ENCODE results near the gene RASL11B.
"Not testable (repeated sequence)": the region's sequence is repeated elsewhere in the genome, so short reads cannot be mapped to it uniquely, and the experiment has no call there.

The RASL11B gene, protein sequence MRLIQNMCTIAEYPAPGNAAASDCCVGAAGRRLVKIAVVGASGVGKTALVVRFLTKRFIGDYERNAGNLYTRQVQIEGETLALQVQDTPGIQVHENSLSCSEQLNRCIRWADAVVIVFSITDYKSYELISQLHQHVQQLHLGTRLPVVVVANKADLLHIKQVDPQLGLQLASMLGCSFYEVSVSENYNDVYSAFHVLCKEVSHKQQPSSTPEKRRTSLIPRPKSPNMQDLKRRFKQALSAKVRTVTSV

DNA sequence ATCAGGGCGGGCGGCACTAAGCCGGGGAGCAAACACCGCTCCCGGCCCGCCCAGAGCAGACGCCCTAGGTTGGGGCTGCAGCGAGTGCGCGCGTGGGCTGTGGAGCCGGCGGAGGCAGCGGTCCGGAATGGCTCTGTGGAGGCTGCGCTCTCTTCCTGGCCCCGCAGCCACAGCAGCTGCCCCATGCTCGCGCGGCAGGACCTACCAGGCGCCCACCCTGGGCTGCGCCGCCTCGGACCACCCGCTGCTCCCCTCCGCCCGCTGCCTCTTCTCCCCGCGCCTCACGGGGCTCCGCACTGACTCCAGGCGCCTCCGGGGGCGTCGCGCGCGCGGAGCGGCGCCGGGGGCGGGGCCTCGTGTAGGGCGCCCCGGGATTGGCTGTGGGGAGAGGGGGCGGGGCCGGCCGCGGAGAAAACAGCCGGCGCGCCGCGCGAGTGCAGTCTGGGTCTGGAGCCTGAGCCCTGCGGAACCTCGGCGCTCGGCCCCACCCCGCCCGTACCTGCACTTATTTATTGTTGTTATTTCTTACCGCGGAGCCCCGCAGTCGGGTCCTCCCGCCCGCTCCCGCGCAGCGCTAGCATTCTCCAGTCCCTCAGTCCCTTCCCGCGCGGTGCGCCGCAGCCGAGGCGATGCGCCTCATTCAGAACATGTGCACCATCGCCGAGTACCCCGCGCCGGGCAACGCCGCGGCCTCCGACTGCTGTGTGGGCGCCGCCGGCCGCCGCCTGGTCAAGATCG, at the start of gene RASL11B:
TSS of gene RASL11B (plus strand) at position 439 of the 738 bp plus-strand sequence. CDS start at position 630, 191 bp downstream.
- peak; percentile 76 for DNase-seq (ENCODE audit: low read depth)

DNA sequence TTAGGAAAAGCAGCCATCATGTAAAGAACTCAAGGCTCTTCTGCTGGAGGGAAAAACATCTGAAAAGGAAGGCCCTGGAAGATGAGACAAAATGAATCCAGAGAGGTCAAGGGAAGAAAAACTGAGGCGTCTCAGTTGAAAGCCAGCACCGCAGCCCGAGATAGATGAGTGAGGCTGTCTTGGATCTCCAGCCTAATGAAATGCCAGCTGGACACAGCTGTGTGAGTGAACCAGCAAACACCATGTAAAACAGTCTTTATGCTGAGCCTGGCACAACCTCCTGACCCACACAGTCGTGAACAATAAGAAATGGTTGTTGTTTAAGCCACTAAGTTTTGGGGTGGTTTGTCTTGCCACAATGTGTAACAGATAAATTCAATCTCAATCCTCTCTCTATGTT, 48.6 kb upstream of the RASL11B start:
- no peak for DNase-seq (ENCODE audit: low read depth)

DNA sequence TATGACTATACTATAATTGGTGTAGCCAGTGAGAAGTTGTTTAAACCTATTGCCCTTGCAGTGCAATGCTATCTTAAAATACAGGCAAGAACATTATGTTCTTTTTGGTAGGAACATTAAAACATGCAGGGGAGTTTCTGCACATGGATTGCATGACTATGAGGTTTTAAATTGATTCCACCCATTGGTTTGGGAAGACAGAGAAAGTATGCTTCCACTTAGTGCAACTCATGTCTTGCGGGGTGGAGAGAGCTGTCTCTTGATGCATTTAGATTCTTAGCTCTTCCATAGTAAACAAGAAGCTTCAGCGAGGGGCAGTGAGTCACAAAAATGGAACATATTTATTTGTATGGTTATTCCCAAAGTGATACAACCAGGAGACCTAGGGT, 39.5 kb upstream of the RASL11B start:
- no peak for DNase-seq (ENCODE audit: low read depth)

DNA sequence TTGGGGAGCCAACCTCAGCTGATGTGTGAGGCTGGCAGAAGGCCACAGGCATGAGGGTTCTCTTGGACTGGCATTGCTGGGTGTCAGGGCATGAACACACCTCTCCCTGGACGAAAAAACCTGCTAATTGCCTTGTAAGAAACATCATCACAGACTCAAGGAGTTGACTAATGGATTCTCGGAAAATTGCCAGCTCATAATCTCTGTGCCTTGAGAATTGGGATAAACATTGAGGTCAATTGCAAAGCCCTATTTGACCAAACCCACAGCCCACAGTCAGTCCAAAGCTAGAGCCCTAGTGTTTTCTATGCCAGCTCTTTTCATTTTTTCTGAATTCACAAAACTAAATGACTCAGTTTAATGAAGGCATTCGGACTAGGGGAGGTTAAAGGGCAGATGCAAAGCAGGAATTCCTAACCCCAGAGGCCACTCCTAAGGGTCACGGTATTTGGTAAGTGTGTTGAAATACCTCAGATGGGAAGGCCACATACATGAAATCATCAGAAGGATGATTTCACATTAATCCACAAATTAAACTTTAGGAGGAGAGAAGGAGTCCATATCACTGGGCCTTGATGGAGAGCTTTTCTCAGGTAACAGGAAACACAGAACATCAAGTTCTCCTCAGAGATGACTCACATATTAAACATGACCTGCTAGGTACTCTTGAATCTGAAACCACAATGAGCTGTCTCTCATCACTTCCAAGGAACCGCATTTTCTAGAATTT, 39.0 kb upstream of the RASL11B start:
- DNase-seq (ENCODE audit: low read depth): no peak

DNA sequence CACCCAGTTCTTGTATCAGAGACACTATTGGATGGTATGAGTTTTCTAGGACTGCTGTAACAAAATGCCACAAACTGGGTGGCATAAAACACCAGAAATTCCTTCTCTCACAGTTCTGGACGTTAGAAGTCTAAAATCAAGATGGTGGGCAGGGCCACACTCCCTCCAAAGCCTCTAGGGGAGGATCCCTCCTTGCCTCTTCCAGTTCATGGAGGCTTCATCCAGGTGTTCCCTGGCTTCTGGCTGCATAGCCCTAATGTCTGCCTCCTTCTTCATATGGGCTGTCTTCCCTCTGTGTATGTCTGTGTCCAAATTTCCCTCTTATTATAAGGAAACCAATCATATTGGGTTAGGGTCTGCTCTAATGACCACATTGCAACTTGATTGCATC, 38.4 kb upstream of the RASL11B start:
- DNase-seq (ENCODE audit: low read depth): no peak

DNA sequence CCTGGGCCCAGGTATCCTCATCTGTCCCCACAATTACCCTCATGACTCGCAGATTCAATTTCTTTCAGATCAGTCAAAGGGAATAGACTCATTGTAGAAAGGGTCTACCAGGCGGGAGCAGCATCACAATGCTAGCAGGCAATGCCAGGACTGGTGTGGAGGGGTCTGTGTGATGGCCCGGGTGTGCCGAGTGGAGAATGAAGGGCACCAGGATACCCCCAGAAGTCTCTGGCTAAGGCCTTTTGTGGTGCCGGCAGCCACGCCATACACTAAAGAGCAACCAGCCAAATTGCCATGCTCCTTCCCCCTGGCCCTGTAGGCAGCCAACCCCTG, 37.9 kb upstream of the RASL11B start:
- no peak for DNase-seq (ENCODE audit: low read depth)

DNA sequence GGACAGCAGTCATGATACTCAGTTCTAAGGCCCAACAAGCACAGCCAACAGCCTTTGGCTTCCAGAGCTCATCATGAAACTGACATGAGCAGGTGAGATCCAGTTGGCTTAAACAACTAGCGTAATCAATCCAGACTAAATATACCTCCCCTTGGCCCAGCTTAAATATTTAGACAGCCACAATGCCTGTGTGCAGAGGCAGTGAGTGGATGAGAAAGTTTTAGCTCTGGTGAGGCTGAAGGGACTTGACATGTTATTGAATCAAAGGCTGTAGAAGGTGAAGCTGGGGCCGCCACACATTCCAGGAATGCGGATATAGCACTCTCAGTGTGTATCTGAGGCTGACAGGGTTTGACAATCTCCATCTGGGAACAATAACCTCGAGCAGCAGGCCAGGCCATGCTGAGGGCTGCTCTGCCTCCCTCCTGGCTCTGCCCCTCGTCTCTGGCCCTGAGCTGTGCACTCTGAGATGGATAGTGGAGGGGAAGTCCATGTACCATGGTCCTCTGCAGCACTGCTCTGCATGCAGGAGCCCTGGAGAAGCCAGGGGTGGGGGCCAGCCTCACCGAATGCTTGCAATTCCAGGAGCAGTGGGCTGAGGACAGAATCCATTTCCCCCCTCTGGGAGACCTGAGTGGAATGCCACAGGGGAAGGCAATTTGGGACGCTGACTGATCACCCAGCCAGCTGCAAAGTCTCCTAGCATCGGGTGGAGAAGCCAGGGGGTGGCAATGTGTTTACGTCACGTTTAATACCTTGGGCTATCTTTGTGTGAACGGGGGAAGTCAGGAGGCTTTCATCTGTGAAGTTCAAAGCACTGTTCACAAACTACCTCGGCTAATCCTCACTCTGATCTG, 37.3 kb upstream of the RASL11B start:
- DNase-seq (ENCODE audit: low read depth): no peak

DNA sequence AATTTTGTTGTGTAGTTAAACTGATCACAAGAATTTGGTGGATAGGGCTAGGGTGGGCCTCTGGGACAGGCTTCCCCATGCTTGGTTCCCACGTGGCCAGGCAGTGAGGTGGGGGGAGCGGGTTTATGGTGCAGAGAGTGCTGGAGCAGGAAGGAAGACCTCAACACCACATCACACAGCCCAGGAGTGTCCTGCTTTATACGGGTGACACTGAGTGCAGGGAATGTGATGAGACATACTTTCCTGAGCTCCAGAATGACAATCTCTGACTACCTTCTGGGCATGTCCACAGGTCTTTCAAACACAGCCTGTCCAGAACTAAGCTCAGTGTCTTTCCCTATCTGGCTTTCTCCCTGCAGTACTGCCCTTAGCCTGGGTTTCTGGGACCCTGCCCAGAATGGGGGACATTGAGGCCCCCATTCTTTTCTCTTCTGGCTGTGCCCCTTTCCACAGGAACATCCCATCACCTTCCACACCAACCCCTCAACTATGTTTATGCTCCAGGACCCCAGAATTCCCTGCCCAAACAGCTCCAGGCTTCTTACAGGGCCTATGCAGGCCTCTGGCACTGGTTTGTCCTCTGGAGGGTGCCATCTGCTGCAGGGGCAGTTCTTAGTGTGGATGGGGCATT, 36.5 kb upstream of the RASL11B start:
- DNase-seq (ENCODE audit: low read depth): no peak

DNA sequence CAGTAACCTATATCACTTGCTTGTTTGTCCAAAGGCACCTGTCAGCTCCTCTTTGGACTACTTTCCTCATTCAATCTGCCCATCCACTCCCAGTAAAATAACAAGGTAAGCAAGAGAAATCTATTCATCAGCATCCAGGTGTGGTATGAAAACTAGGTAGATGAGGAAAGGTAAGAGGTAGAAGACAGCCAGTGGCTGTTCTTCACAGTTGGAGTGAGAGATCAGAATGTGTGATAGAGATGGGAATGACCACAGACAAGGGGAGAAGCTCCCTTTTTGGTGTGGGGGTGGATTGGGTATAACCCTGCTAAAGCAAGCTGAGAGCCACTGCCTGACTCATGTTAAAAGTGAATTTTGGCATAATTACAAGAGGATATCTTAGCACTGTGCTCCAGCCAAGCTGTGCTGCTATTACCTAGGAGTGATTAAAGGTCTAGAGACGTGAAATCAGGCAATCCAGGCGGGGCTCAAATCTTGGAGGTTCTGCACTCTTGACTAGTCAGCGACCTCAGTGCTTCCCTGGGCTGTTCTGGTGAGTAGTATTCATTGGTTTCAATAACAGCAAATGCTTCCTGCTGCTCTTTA, 28.1 kb upstream of the RASL11B start:
- DNase-seq (ENCODE audit: low read depth): no peak

DNA sequence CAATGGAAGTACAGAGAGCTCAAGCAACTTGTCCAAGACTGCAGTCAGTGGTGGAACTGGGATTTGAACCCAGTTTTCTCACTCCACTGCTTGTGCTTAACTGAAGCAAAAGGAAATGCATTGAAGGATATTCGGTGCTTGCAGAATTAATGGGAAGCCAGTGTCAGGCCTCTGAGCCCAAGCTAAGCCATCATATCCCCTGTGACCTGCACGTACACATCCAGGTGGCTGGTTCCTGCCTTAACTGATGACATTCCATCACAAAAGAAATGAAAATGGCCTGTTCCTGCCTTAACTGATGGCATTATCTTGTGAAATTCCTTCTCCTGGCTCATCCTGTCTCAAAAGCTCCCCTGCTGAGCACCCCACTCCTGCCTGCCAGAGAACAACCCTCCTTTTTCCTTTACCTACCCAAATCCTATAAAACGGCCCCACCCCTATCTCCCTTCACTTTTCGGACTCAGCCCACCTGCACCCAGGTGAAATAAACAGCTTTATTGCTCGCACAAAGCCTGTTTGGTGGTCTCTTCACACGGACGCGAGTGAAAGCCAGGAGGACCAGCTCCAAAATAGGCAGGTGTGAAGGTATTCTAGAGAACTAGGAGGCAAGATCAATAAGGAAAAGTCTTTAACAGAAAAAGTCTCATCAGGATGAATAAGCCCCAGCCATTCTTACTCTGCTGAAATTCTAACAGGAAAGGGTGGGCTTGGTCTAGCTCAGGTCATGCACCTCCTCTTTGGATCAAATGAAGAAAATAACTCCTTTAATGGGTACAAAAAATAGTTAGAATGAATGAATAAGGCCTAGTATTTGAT, 27.3 kb upstream of the RASL11B start:
- not testable (repeated sequence) for DNase-seq (ENCODE audit: low read depth)

DNA sequence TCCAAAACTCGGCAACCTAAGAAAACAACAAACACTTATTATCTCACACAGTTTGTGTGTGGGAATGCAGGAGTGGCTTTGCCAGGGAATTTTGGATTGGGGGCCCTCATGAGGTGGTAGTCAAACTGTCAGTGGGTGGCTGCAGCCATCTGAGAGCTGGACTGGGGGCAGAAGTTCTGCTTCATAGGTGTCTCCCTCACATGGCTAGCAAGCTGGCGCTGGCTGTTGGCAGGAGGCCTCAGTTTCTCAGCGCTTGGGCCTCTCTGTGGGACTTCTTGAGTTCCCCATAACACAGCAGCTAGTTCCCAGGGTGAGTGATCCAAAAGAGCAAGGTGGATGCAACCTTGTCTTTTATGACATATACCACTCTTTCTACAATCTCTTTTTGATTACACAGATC, 26.0 kb upstream of the RASL11B start:
- no peak for DNase-seq (ENCODE audit: low read depth)

DNA sequence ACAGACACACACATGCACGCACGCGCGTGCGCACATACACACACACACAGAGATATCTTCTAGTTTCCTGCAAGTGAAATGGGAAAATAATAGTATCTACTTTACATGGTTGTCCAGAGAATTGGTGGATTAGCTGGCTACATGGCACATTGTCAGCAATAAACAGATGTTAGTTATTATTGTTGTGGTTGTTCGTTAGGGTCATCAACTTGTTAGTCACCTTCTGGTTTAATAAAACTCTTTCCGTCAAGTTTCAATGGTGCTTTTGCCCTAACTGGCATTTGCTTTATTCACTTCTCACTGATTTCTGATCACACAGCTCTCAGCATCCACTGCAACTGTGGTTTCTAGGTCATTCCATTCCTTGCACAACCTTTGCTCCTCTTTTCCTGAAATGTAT, 25.4 kb upstream of the RASL11B start:
- DNase-seq (ENCODE audit: low read depth): no peak

DNA sequence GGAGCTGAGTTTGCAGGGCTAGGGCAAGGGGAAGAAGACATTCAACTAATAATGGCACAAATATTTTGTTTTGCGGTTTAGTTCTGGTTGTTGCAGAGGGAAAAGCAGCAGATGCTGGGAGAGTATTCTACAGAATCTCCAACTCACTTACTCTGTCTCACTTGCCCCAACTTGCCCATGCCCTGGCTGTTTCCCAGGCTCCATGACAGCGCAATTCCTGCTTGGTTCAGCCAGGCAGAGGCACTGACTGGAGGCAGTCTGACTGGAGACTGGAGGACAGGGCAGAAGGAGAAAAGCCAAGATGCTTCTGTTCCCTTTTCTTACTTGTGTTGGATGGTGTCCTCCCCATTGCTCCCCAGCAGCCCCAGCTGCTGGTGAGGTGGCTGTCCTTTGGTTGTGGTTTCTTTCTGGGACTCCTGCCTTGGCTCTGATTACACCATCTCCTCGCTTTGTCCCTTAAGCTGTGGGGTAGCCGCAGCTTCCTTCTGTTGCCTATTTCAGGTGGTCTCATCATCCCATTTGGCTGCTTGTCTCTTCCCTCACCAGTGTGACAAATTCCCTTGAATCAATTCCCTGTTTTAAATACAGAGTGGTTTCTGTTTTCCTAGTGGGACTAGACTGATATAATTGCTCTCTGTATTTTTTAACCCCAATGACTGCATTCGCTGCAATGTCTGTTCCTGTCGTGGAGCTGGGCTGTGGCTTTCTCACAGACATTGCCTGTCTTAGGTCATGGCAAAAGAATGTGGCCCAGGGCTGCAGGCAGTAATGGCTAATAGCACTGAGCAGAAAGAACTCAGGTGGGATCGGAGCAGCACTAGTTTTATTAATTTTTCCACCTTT, 24.2 kb upstream of the RASL11B start:
- DNase-seq (ENCODE audit: low read depth): no peak

DNA sequence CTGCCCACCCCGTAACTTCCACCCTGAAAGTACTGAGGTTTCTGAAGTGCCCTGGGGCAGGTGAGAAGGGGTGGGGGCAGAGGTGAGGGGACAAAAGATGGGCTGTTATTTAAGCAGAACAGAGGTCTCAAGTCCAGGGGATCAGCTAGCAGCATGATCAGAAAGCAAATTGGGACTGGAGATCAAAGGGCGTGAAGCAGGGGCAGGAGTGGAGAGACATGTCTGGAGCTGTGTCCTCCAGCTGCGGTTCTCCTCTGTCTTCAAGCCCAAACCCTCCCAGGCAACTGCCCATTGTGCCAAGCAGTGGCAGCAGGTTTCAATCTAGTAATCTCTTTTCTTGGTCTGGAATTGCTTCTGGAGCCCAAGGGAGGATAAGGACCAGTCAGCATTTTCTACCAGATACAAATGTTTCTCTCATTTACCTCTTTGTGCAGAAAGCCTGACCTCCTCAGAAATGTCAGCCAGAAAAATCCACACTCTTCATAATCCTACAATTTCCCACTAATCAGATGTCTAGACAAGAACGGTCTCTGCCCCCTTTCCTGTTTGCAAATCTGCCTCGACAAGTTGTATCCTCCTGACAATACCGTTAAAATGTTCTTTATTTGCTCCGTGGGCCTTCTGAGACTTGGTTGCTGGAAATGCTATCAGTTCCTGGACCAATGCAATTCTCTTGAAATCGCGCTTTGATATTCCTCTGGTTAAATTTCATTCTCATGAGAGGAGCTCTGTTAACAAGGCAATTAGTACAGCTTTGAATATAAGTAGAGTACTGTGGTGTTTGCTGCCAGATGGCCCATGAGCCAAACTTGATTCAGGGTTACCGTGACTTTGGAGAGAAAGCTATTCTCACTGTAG, 23.2 kb upstream of the RASL11B start:
- DNase-seq (ENCODE audit: low read depth): no peak

DNA sequence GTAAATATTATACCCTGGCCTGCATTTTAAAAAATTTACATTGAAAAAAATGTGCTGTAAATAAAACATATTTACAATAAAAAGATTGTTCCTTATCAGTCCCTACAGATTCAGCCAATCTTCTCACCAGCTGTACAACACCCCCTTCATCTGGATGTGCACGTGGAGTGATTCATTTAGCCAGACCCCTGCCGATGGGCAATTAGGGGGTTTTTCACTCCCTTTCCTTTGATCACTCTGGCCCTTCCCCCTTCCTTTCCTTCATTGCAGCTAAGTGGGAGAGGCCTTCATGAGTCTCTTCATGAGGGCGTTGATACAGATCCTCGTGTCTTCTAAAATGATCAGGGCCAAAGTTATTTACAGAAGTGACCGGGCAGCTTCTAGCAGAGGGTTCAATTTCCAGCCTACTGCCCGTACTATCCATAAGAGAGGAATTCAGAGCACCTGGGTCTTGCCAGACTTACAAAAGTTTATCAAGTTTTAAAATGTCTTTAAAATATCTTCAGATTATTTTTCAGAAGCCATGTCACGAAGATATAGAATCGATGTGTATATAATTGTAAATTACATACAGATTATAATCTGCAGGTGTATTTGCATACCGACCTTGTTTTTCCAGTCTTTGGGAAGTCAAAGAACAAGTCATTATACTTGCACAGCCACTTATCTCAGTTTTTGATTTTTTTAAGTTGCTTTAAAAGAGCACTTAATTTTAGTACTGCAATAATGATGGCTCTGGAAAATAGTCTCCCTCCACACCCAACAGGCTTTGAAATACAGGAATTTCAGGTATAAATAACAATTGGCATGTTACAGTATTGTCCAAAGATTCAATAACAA, 21.4 kb upstream of the RASL11B start:
- no peak for DNase-seq (ENCODE audit: low read depth)

DNA sequence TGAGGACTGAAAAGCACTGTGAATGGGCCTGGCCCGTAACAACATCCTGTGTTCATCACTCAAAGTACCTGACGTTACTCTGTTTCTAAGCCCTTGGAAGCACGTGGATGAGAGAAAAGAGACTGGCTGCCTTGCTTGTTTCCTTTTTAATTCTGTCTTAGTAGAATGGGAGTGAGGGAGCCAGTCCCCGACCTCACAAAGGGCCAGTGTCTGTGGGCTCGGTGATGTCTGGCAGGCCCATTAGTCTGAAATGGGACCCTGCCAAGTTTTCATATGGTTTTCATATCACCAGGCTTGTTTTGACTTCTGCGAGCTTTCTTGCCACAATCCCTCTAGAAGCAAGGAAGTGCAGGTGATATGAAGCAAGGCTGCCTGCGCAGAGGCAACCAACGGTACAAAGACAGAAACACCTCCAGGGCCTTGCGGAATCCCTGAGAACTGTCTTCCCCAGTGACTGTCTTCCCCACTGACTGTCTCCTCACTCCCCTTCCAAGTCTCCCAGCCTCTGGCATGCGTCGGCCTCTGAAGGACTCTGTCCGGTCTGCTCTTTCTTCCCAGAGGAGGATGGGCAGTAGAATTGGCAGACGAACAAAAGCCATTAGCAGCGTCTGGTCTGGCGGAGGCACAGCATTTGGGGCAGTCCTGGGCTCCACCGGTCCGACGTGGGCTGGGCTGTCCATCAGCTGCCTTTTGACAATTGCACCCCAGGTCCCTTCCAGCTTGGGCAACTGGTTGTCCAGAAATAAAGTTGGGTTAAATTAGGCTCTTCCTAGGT, 20.2 kb upstream of the RASL11B start:
- no peak for DNase-seq (ENCODE audit: low read depth)

DNA sequence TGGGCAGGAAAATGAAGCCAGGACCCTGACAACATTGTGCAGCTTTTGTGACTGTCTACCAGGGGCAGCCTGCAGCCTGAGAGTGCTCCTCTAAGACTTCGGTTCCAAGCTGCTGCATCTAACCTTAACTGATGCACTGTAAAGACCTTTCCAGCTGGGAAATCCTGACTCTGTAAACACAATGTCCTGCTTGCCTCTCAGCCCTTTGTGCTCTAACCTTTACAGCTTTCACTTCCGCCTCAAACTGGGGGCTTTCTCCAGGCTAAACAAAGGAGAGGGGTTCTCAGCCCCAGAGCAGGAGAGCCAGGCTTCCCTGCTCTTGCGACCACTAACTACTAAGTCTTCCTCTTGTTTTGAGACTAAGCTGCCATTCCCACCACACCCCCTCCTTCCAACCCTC, 19.3 kb upstream of the RASL11B start:
- no peak for DNase-seq (ENCODE audit: low read depth)
